Panc1 (cell line): ENCODE data around the gene MAP2K1. TPM values are rescaled to one million over a fixed set of nuclear protein-coding genes. Genes with fewer than 3 reads are reported as not detected.

Source experiments
- ATAC-seq: fragments of 200-7000 bp; cut with Tn5 transposase; 2 replicates; pipeline ENCODE4 v1.9.1; 2020; ENCODE audit warnings: mild to moderate bottlenecking, moderate library complexity
- BruUV-seq: library from RNA; stranded (reverse); fragments of 400-500 nt; replicated peaks from 2 replicates; lab custom pipeline; 2021; lab: Mats Ljungman, UMichigan
- CTCF ChIA-PET: fragments of 300-600 bp; sonication (Branson Sonifier 250); formaldehyde crosslinking; loops from one replicate; lab custom pipeline; 2022; ENCODE audit warnings: antibody characterized with exemption; lab: Charles Lee
- POLR2A ChIA-PET: fragments of 300-600 bp; sonication (Branson Sonifier 250); formaldehyde crosslinking; loops from one replicate; lab custom pipeline; 2022; ENCODE audit warnings: antibody characterized with exemption; lab: Charles Lee
- DNase-seq: peaks from one replicate; pipeline ENCODE4 v3.0.0-alpha.2; 2010; ENCODE audit warnings: low read depth, low spot score
- H3K27ac ChIP-seq: 2 replicates; pipeline ENCODE4 v1.5.1; 2011; ENCODE audit warnings: mild to moderate bottlenecking, low read length, inconsistent platforms
- H3K27me3 ChIP-seq: fragments of 200-500 bp; sonication (Bioruptor generic); 2 replicates; pipeline ENCODE4 v1.6.0; 2014; ENCODE audit warnings: low read length, inconsistent platforms; ENCODE audit not compliant: control insufficient read depth, insufficient read depth
- H3K36me3 ChIP-seq: fragments of 200-500 bp; sonication (Bioruptor generic); 2 replicates; pipeline ENCODE4 v1.5.1; 2014; ENCODE audit warnings: inconsistent platforms, mild to moderate bottlenecking, low read length, moderate library complexity; ENCODE audit not compliant: control insufficient read depth, insufficient read depth
- H3K4me1 ChIP-seq: 2 replicates; pipeline ENCODE4 v1.5.1; 2011; ENCODE audit warnings: inconsistent platforms, mild to moderate bottlenecking, low read length, moderate library complexity; ENCODE audit not compliant: control insufficient read depth, insufficient read depth
- H3K4me3 ChIP-seq, 2 experiments: 2 replicates each; pipeline ENCODE4 v1.5.1; 2011 to 2012; ENCODE audit warnings: low read depth in 2 of 2, low read length in 2 of 2, mild to moderate bottlenecking in 2 of 2, inconsistent platforms in 1 of 2, moderate library complexity in 1 of 2
- H3K9me3 ChIP-seq: fragments of 200-500 bp; sonication (Bioruptor generic); 2 replicates; pipeline ENCODE4 v1.5.1; 2014; ENCODE audit warnings: low read depth, mild to moderate bottlenecking, inconsistent platforms, low read length, moderate library complexity; ENCODE audit not compliant: control insufficient read depth, insufficient read depth
- POLR2AphosphoS5 ChIP-seq: IDR thresholded peaks from 2 replicates; pipeline ENCODE4 v1.6.1; 2012; ENCODE audit warnings: mild to moderate bottlenecking, low read depth, low read length, moderate library complexity
- SIN3A ChIP-seq: IDR thresholded peaks from 2 replicates; pipeline ENCODE4 v1.6.1; 2012; ENCODE audit warnings: low read depth, mild to moderate bottlenecking, low read length, moderate library complexity, borderline replicate concordance; ENCODE audit not compliant: insufficient read depth
- TCF7L2 ChIP-seq: IDR thresholded peaks from 2 replicates; pipeline ENCODE4 v1.6.1; 2011; ENCODE audit warnings: mild to moderate bottlenecking, low read depth, low read length, inconsistent platforms
- in situ Hi-C: cut with HindIII; loops from 2 replicates; pipeline ENCODE4 v1.10.0; 2016; ENCODE audit warnings: low sequenced_read_pairs, low pct_unique_long_range_greater_than_20kb
- intact Hi-C: fragments of 100-400 bp; cut with micrococcal nuclease; formaldehyde crosslinking; loops from one replicate; pipeline ENCODE4 v1.10.0; 2022; ENCODE audit not compliant: unreplicated experiment
- total RNA-seq: library from RNA; stranded (reverse); gene quantifications from one replicate; pipeline ENCODE4 v1.2.1, GENCODE V29; 2021; ENCODE audit not compliant: unreplicated experiment
- TF ChIP-seq, protein P1 (sequence below): fragments of 450-650 bp; IDR thresholded peaks from 2 replicates; pipeline ENCODE4 v1.5.1; 2017; ENCODE audit warnings: mild to moderate bottlenecking
- TF ChIP-seq, protein P2 (sequence below), 2 experiments: IDR thresholded peaks; 2 replicates each; pipeline ENCODE4 v1.6.1; 2011 to 2012; ENCODE audit warnings: low read depth in 2 of 2, control low read depth in 1 of 2, low read length in 1 of 2, mild to moderate bottlenecking in 1 of 2, moderate library complexity in 1 of 2; ENCODE audit not compliant: insufficient read depth in 1 of 2

The MAP2K1 gene
- total RNA-seq, 1 experiment from 2014 or later, result 67.9 TPM

DNA sequence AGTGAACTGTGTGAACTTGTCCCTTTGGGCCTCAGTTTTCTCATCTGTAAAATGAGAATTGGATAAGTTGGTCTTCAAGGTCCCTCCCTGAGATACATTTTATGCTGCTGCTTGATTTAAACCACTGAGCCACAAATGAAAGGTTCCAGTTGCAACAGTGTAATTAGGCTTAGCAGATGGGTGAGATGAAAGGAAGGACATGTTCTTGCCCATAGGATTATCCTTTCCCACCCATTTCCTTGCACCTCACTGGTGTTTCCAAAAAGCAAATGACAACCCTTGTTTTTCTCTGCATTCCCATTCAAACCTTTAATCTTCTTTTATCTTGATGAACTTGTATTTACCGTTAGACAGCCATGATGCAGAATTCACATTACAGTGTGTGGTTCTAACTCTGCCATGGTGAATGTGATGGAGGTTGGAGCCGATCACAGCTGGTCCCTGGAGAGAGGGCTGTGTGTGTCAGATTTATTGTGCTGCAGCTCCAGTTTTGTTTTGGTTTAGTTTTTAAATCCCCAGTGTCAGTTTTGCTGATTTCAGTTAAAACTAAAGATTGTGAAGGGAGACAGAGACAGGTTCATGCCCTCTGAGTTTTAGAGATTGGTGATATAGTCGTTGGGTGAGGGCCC is 44.0 kb downstream of the MAP2K1 start:
- ChIA-PET CTCF (no interaction called here), POLR2A (no interaction called here)

DNA sequence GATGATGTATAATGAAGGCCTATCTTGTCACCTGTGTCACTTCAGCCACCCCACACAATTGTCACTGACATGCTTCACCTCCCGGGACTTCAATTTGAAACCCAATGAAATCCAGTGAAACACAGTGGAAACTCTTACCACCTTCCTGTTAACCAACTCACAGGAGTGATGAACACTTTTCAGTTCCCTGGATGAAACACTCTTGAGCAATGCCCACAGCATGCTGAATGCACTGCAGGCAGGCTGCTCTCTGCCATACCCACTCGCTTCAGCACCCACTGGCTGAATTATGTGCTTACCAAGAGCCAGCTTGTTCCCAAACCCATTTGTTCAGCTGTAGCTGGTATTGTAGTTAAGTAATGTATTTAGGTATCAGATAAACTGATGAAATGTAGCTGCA is 47.0 kb downstream of the MAP2K1 start:
- no peaks in the 10 kb centered on the region for H3K36me3 ChIP-seq
- H3K27ac ChIP-seq, result no peak overlapping the region
- CTCF ChIA-PET, result no interaction called here
- no peak for DNase-seq
- no peak for TF ChIP-seq TCF7L2
- no peak for TF ChIP-seq POLR2AphosphoS5
- TF ChIP-seq, protein P1, sequence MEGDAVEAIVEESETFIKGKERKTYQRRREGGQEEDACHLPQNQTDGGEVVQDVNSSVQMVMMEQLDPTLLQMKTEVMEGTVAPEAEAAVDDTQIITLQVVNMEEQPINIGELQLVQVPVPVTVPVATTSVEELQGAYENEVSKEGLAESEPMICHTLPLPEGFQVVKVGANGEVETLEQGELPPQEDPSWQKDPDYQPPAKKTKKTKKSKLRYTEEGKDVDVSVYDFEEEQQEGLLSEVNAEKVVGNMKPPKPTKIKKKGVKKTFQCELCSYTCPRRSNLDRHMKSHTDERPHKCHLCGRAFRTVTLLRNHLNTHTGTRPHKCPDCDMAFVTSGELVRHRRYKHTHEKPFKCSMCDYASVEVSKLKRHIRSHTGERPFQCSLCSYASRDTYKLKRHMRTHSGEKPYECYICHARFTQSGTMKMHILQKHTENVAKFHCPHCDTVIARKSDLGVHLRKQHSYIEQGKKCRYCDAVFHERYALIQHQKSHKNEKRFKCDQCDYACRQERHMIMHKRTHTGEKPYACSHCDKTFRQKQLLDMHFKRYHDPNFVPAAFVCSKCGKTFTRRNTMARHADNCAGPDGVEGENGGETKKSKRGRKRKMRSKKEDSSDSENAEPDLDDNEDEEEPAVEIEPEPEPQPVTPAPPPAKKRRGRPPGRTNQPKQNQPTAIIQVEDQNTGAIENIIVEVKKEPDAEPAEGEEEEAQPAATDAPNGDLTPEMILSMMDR, result no peak
- no peak for TF ChIP-seq SIN3A
- TF ChIP-seq, protein P2, sequence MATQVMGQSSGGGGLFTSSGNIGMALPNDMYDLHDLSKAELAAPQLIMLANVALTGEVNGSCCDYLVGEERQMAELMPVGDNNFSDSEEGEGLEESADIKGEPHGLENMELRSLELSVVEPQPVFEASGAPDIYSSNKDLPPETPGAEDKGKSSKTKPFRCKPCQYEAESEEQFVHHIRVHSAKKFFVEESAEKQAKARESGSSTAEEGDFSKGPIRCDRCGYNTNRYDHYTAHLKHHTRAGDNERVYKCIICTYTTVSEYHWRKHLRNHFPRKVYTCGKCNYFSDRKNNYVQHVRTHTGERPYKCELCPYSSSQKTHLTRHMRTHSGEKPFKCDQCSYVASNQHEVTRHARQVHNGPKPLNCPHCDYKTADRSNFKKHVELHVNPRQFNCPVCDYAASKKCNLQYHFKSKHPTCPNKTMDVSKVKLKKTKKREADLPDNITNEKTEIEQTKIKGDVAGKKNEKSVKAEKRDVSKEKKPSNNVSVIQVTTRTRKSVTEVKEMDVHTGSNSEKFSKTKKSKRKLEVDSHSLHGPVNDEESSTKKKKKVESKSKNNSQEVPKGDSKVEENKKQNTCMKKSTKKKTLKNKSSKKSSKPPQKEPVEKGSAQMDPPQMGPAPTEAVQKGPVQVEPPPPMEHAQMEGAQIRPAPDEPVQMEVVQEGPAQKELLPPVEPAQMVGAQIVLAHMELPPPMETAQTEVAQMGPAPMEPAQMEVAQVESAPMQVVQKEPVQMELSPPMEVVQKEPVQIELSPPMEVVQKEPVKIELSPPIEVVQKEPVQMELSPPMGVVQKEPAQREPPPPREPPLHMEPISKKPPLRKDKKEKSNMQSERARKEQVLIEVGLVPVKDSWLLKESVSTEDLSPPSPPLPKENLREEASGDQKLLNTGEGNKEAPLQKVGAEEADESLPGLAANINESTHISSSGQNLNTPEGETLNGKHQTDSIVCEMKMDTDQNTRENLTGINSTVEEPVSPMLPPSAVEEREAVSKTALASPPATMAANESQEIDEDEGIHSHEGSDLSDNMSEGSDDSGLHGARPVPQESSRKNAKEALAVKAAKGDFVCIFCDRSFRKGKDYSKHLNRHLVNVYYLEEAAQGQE (IDR thresholded peaks at IDR 0.05; ENCODE audit: insufficient read depth in 1 of 2, low read depth in 2 of 2, low read length in 1 of 2), result no peak
- BruUV-seq, result no TSS peak
- intact Hi-C loops, result no loop called here
- H3K27me3 ChIP-seq, result no peaks in the 10 kb centered on the region
- POLR2A ChIA-PET, result no interaction called here
- ATAC-seq, result no peak
- no peaks in the 10 kb centered on the region for H3K9me3 ChIP-seq
- H3K4me1 ChIP-seq, result no peaks in the 10 kb centered on the region
- in situ Hi-C loops, result no loop called here
- H3K4me3 ChIP-seq, result no peak overlapping the region

More for the DNA sequence above, 44.0 kb downstream of the MAP2K1 start:
- no TSS peak for BruUV-seq
- DNase-seq (no peak), ATAC-seq (no peak)
- H3K27ac ChIP-seq, result no peak overlapping the region
- no peak for TF ChIP-seq TCF7L2
- TF ChIP-seq, protein P1, result no peak
- no peak for TF ChIP-seq POLR2AphosphoS5
- TF ChIP-seq SIN3A, result no peak
- TF ChIP-seq, protein P2 (IDR thresholded peaks at IDR 0.05; ENCODE audit: insufficient read depth in 1 of 2, low read depth in 2 of 2, low read length in 1 of 2), result no peak
- H3K27me3 ChIP-seq, result no peaks in the 10 kb centered on the region
- H3K36me3 ChIP-seq, result no peaks in the 10 kb centered on the region
- H3K9me3 ChIP-seq, result no peaks in the 10 kb centered on the region
- H3K4me3 ChIP-seq, result no peak overlapping the region
- intact Hi-C loops, result no loop called here
- in situ Hi-C loops, result no loop called here
- H3K4me1 ChIP-seq, result no peaks in the 10 kb centered on the region
